A673 (cell line): ENCODE results near the gene ZIC4.

Source experiments
- CTCF ChIP-seq: fragments of 300-800, 200-600 bp; sonication (generic); conservative IDR thresholded peaks from 2 replicates; pipeline ENCODE4 v1.5.1; 2017; ENCODE audit warnings: low read depth, mild to moderate bottlenecking, antibody characterized with exemption, low read length, moderate library complexity, mixed read lengths
- EZH2 ChIP-seq: fragments of 200-600 bp; sonication (generic); IDR thresholded peaks from 2 replicates; pipeline ENCODE4 v1.6.1; 2017; ENCODE audit warnings: borderline replicate concordance, low read depth, mild to moderate bottlenecking, mixed read lengths, antibody characterized with exemption, low read length; ENCODE audit not compliant: poor library complexity, severe bottlenecking

DNA sequence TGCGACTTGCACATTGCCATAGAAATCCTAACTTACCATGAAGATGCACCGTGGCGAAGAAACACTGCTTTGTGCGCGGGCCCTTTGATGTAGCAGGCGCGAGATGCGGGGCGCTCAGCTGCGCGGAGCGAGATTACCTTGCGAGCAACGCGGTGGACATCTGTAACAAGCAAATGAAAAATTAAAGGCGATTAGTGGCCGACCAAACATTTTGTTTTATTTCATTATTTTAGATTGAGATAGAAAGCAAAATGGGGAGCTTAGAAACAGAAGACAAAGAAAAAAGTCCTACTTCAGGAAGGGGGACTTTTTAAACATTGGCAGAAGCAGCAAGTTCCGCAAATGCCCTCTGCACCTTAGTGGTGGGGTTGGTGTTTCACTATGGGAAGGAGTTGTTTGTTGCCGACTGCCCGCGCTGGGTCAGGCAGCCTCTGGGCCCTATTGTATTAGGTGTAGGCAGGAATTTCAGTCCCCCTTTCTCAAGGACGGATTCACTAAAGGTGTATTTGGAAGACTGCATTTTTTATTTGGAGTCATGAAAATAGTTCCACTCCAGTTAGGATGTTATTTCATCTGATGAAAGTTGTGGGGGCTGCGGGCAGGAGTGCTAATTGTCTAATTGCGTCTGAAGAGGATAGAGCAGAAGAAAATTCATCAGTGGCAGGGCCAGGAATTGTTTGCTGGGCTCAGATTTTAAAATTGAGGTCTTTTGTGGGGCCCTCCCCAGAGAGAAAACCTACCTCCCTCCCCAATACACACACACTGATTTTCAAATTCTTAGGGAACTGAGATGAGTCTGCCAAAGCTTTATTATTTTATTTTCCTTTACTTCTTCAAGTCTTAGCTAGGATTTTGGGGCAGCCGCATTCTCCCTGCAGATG is 17.4 kb downstream of the ZIC4 start:
- TF ChIP-seq EZH2 (no peak), CTCF (no peak)
